NCI-H2196 (cell line): Measurements from ENCODE around the gene KCNMB2.
"Not testable (repeated sequence)": the region's sequence is repeated elsewhere in the genome, so short reads cannot be mapped to it uniquely, and the experiment has no call there.

Source experiments
- DNase-seq: peaks from one replicate; lab custom pipeline; 2025; ENCODE audit not compliant: unreplicated experiment; lab: John Stamatoyannopoulos, UW

Gene KCNMB2

DNA sequence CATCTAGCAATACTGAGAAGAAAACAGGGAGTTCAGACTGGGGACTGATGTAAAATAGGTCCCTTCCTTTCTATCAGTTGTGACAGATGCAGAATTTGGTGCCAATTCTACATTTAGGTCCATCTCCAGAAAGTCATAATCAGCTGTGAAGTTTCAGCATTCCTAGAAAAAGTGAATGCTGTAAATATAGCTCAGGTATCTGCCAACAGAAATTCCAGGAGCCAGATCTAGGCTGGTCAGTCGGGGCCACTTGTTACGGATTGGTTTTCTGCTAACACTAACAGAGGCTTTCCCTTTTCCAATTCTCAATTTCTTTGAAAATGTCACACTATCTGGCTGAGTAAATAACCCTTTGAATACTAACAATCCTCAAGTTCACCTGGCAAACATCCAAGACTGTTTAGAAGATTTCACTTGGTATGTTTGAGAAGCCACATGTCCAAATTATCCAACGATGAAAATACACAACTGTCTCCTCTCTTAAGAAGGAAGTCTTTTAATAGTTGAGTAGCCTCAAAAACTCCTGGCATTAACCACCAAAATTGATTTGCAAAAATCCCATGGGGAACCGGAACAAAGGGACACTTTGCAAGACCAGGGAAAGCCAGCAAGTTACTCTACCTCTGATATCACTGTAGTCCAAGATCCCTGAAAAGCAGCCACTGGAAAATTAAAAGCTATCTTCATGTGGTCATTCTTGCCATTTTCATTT lies 313.1 kb downstream of the KCNMB2 start:
- peak; percentile 75 for DNase-seq

DNA sequence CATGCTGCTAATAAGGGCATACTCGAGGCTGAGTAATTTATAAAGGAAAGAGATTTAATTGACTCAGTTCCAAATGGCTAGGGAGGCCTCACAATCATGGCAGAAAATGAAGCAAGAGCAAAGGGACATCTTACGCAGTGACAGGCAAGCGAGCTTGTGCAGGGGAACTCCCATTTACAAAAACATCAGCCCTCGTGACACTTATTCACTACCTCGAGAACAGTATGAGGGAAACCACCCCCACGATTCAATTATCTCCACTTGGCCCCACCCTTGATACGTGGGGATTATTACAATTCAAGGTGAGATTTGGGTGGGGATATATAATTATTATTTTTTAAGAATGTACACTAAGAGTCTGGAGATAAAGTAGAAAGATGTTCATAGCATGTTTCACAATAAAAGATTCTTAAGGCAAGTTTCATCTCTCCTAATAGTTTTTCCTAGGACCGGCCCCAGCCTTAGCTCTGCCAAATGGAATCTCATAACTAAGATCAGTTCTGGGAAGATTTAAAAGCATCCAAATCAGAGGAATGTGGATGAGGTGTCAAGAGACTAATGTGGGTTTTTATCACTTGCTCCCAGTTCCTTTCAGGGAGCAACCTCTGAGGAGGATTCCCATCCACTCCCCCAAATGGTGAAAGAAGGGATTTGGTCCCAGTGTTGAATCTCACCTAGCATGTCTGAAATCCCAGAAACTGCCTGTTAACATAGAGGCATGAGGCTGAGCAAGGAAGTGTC lies 314.4 kb downstream of the KCNMB2 start:
- DNase-seq, result no peak

- DNase-seq, result no peak
These were observed 315.3 kb downstream of the KCNMB2 start for GRCh38 chr3:178851564-178851963.

DNA sequence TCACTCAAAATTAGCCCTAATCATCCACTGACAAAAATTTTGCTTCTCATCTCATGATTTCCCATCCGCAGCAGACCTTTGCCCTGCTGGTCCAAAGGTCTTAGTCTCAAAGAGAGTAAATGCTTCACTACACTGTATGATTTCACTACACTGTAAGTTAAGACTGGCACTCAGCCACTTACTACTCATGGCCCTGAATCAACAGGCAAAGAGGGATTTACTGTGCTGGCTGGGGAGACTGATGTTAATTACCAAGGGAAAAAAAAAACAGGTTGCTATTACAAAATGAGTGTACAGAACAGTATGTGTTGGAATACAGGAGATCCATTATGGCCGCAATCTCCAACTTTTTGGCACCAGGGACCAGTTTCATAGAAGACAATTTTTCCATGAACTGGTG lies 320.6 kb downstream of the KCNMB2 start:
- peak; percentile 14 for DNase-seq

- no peak for DNase-seq
These were observed 323.1 kb downstream of the KCNMB2 start for GRCh38 chr3:178859386-178859785.

GRCh38 chr3:178859900-178860436 lies 323.7 kb downstream of the KCNMB2 start:
- DNase-seq, result not testable (repeated sequence)

DNA sequence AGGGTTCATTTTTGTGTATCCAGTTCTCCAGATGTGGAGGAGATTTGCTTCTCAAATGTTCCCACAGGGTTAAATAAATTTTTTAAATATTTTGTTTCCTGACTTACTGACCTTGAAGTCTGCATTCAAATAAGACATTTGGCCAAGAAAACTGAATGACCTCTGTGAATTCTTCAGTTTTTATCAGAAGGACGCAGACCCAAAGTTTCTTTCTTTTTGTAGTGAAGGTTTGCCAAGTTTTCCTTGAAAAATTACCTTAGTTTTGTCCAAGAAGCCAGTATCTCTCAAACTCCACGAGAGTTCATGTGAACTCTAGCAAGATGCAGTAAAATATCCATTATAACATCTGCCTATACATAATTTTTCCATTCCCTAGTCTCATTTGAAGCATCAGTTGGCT lies 332.4 kb downstream of the KCNMB2 start:
- DNase-seq, result no peak

- DNase-seq, result no peak
These were observed 333.8 kb downstream of the KCNMB2 start for GRCh38 chr3:178870085-178870484.

- no peak for DNase-seq
These were observed 338.9 kb downstream of the KCNMB2 start for GRCh38 chr3:178875157-178875556.

- no peak for DNase-seq
These were observed 339.6 kb downstream of the KCNMB2 start for GRCh38 chr3:178875836-178876235.

GRCh38 chr3:178880274-178880673 lies 344.0 kb downstream of the KCNMB2 start:
- DNase-seq, result no peak
